GDM1 (cell line): ENCODE measurements around the gene MAL.
A peak's percentile ranks its signal among the peaks of the same experiment; 100 is the strongest.

Experiments
- DNase-seq: peaks from one replicate; lab custom pipeline; 2025; lab: John Stamatoyannopoulos, UW

MAL gene

DNA sequence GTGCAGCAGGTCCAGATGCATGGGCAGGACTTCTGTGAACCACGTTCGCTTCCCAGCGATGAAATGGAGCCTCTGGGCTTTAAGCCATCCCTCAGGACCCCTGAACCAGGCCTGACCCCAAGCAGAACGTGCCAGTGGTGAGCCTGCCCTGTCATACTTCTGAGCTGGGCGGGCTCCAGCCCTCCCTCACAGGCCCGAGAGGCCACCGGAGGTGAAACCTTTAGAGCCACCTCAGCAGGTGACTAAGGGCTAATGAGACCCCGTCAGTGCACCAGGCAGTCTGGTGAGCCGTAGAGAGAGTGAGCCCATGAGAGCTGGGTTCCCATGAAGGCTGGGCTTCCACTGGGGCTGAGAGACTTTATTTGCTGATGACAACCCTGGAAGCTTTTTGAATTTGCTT lies 8.9 kb upstream of the MAL start:
- no peak for DNase-seq

DNA sequence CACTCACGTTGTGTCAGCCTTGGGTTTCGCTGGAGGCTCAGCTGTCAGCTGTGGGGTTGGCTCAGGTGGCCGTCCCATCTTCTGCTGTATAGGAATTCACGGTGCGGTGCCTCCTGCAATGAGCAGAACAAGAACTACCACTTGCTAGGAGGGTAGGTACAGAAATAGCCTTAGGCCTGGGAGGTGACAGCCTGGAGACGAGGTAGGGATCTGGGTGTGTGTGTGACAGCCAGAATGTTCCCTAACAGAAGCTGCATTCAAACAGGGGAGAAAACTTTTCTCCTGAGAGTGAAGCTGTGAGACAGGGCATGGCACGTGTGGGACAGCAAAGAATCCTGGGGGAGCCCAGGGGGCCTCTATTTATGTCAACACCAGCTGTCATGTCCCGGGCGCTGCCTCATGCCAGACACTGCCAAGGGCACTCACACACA lies 8.4 kb upstream of the MAL start:
- no peak for DNase-seq

DNA sequence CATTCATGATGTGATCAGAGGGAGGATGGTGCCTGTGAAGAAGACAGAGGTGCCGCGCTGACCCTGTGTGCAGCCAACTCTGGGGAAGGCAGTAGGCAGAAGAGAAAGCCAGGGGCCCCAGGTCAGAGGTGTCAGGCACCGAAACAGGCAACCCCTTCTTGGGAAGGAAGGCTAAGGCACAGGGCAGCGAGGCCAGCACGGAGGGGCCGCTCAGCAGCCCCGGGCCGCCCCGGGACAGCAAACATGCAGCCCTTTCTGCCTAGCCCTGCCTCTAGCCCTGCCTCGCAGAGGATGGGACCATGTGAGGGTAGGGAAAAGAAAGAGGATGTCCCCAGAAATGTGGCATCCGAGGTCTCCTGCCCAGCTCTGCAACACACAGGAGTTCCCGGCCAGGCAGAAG lies 7.7 kb upstream of the MAL start:
- no peak for DNase-seq

DNA sequence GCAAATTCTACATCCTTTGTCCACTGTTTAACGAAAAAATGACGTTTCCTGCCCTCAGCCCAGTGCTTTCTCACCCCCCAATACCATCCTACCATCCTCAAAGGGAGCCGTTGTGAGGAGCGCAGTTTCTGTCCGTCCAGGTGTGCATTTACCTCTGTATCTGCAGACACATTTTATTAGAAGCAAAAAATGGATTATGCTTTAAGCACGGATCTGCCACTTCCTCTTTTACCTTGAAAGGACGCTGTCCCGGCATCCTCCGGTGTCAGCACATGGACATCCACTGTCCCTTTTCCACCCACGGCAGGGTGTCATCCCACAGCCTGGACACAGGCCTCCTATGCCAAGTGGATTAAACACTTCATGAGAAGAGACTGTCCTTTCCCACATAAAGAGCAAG lies 7.2 kb upstream of the MAL start:
- DNase-seq = no peak

DNA sequence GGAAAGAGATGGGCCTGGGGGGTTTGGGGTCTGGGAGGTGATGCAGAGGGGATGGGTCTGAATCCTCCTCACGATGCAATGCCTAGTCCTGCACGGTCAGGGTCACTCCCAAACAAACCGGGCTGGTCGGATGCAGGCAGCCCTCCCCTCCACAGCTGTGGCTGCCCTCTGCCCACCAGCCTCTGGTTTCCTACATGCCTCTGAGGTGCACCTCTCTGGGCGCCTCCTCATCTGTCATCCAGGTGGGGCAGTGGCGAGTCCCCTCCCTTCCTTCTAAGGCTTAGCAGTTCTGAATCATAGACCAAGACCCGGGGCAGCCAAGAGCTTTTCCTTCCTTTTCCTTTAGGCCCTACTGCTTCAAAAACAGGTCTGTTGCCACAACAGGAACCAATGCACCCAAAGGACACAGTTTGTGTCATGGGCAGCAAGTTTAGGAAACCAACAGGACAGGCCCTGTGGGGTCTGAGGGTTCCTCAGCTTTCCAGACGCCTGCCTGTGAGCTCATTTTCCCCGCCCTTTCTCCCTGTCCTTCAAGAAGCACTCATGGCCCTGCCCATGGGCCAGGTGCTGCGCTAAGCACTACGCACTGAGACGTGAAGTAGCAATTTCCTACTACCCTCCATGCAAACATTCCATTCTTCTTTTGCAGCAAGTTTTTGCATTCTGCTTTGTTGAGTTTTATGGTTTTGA lies 6.5 kb upstream of the MAL start:
- no peak for DNase-seq

DNA sequence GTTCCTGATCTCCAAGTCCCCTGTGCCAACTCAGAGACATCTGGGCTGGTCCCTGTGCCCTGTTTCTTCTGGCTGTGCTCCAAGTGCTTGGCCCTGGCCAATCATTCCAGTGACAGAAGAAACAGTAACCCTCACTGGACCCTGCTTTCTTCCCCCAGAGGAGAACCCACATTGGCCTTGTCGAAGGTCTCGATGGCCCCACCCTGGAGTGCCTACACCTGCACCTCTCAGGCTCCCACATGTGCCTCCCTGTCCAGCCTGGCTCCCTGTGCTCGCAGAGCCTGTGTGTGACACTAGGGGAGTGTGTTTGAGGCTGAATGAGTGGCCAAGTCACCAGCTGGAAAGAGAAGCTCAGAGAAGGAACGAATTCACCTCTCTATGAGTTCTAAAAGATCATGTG lies 5.9 kb upstream of the MAL start:
- no peak for DNase-seq

DNA sequence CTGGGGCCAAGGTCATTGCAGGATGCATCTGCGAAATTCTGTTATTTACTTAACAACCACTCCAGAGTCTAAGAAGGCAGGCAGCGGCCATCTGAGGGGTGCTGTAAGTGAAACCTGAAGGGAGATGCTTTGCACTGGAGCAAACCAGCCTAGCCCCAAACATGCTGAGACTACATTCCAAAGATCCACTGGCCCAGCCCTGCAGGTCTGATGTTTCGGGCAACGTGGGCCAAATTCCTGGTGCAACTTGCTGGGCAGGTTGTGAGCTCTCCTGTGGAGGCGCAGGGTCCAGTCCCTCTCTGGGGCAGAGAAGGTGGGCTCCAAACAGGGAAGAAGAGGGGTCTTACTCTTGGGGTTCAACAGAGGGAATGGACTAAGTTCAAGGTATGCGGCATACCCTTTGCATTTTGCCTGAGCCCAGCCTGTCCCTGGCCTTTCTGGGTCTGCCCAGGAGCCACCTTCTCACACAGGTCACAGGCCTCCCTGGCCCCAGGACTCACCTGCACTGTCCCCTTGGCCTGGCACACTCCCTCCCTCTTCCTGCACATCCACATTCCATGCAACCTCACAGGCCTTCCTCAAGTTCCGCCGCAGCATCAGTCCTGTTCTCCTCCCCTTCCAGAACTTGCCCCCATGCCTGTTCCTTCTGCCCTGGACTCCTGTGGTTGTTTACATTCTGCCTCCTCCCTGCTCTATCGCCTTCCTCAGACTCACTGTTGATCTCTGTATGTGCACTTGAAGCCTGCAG lies 5.1 kb upstream of the MAL start:
- no peak for DNase-seq

DNA sequence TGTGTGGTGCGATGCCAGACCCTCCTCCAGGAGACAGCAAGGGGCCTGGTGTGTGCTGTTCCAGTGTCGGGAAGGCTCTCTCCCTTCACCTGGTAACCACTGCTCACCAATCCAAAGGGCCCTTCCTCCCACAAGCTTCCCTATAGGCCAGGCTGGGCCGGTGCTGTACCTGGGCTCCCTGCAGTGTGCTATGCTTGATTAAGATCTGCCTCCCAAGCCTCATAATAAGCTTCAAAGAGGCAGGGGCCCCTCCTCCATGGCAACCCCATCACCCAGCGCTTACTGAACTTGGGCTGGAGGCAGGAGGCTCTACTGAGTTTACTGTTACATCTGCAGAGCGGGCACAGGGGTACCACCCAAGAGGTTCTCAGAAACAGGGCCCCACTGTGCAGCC lies 4.5 kb upstream of the MAL start:
- no peak for DNase-seq

DNA sequence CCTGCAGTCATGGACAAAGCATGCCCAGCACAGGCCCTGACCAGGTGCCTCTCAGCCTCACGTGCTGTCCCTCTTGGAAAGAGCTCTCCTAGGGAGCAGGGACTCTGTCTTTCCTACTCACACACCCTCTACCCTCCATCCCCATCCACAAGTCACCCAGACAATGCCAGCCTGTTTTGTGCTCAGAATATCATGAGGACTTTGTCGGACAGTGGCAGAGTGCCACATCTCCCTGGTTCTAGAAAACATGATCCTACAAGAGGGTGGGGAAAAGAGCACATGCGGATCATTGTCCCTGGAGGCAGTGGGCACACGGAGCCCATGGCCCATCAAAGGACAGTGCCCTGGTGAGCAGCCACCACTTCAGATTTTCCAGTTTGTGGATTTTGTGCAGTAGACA lies 3.7 kb upstream of the MAL start:
- DNase-seq = no peak

DNA sequence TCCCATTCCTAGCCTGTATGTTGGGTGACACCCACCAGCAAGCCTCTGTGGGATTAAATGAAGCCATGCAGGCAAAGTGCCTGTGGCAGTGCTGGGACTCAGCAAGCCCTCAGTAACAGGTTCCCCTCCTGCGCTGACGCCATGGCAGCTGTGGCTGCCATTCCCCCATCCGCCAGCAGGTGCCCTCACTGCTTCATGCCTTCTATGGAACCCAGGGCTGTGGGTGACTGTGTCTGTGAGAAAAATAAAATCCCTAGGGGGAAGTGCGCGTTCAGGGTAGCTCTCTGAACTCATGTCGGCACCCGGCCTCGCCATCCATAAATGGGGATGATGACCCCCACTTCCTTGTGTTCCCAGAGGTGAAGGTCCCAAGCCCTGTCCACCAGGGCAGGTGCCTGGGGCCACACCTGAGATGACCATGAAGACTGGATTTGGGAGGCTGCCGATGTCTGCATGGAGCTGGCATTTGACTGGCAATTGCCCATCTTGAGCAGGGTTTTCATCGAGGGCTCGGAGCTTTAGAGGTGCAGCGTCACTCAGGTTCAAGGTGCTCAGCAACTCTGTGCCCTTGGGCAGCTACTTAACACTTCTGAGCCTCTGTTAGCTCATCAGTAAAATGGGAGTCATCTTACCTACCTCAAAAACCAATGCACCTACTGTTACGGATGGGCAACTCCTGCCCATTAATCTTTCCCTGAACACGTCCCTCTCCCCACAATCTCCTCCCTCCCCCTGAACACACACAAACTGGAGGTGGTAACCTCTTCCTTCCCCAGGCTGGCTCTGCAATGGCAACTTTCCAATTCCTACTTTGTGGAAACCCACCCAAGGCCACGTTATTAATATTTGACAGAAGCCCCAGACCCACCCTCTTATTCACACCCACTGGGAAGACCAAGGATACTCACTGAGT lies 2.9 kb upstream of the MAL start:
- DNase-seq = peak; percentile 62

DNA sequence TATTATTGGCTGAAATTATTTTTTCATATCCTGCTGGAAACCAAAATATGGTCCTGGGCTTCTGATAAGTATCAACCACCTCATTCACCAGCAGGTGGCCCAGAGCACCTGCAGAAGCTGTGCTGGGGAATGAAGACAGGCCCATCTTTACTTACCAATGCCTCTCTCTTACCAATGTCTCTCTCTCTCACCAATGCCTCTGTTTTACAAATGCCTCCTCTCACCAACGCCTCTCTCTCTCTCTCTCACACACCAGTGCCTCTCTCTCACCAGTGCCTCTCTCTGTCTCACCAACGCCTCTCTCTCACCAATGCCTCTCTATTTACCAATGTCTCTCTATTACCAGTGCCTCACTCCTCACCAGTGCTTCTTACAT lies 2.3 kb upstream of the MAL start:
- DNase-seq = no peak

DNA sequence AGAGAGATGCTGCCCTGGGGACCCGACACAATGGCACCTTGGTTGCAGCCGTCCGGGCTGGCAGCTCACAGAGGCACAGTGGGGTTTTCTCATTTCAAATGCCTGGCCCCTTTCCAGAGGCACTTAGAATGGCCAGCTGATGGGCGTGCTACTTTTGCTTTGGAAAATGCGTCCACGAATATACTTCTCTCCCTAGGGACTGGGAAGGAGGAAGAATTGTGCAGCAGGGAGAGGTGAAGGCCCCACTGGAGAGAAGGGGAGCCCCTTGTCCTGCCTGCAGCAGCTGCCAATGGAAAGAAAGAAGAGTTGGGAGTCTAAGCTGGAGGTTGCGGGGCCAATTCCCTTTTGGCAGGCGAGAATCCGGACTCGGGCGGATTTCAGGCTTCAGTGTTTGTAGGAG lies 1.1 kb upstream of the MAL start:
- DNase-seq = no peak

DNA sequence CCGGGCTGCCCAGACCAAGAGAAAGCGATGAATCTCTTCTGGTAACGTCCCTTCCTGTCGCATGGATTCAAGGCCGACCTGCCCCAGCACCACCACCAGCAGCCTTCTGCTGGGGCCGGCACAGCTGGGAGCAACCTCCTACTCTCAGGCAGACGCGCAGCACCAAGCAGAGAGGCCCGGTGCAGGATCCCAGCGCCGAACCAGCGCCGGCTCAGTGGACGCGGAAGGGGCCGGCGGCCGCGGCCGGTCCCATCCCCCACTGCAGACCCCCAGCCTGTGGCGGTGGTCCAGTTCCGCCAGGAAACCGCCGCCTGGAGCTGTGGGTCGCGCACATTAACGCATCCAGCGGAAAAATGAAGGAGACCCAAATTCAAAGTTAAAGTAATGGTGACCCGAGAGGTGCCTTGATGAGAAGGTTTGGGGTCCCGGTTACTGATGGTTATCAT lies 525 bp upstream of the MAL start:
- DNase-seq = no peak

DNA sequence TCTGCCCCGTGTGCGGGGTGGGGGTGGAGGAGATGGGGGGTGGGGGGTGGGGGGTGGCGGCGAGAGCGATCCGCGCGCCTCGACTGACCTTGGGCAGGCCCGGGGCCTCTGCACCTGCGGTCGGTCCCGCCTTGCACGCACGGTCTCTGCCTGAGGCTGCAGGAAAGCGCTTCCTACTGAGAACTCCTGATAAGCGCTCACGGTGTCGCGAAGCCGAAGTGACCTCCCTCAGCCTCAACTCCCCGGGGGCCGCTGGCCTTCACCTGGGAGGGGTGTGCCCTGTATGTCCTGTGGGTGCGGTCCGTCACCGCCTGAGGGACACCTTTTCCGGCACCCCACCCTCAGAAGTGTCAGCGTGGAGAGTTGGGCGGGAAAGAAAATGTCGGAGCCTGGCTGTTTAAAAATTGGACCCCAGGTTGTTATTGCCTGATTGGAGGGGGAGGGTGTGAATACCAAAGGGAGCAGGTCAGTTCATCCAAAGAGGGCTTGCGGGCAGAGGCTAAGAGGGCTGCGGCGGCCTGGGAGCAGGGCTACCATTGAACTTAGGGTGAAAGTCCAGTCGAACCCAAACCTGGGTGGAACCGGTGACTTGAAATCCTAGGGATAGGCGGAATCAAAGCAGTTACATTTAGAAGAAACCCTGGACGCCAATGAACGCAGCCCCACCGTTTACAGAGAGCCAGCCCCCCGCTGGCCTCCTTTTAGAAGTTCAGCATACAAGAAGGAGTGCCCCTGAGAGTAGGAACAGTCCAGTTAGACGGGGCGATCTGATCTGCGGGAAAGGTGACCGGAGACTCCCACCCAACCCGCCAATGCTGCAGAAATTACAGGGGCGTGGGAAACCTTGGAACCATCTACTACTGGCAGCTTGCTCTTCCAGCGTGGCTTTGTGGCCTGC lies 1.2 kb downstream of the MAL start:
- DNase-seq = no peak

DNA sequence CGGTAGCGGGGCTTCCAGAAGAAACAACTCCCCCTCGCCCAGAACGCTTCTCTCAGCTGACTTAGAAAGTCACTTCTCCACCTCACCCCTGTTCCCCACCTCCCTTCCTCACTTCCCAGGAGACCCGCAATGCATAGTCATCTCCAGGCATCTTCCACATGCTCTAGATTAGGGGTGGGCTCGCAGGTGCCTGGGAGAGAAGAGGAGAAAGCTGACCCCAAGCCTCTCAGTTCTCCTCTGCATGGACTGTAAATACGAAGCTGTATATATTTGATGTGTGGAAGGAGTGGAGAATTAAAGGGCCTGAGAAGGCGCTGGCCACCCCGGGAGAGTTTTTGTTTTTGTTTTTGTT lies 1.8 kb downstream of the MAL start:
- no peak for DNase-seq

DNA sequence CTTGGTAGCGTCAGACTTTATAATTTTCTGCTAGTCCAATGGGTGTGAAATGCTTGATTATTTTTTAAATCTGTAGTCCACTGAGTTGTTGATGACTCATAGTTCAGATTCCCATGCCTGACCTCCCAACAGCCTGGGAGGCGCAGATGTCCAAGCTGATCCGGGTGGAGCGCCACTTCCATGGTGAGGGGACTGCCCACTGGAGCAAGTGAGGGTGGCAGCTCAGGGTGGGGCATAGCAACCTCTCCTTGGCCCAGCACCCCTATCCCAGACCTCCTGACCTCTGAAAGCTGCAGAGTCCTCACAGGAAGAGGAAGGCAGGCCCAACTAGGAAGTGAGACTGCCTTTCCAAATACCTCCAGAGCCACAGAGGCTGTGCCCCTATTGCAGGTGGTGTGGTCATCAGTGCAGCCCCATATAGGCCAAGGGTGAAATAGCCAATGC lies 4.4 kb downstream of the MAL start:
- DNase-seq = no peak

DNA sequence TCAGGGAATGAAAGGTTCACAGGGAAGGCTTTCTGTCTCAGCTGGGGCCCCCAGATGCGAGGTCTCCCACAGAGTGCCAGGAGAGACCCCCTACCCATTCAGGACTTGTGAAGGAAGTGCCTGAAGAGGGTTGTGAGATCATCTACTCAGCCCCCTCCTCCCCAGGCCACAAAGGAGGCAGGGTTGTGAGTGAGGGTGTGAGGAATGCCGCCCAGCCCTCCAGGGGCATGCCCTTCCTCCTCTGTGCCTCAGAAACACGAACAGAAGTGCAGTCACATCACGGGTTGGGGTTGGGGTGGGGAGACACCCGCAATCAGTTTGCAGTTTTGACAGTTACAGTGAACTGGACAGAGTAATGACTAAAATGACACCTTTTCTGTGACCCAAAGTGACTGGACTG lies 5.0 kb downstream of the MAL start:
- DNase-seq = no peak

DNA sequence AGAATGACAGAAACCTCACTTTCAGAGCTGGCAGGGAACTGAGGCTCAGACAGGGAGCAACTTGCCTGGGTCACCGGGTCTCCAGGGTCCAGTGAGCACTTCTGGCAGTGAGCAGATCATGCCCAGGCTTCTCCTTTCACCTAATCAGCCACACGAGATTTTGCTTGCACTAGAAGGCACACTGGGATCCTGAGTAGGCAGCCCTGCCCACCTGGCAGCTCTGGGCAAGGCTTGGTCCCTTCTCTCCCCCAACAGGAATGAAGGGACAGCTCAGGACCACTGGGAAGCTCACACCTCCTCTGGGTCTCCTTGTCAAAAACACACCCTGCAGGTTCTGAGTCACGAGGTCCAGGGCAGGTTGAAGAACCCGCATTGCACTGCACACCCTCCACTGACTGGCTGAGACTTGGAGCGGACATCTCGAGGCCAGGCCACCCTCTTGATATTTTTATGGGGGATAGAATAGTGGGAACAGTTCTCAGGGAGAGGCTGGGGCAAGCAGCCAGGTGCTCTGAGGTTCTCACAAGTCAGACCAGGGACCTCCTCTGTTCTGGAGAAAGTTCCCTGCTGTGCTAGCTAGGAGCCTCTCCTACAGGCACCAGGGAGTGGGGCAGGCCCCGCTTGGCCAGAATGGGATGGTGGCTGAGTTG lies 5.7 kb downstream of the MAL start:
- no peak for DNase-seq

DNA sequence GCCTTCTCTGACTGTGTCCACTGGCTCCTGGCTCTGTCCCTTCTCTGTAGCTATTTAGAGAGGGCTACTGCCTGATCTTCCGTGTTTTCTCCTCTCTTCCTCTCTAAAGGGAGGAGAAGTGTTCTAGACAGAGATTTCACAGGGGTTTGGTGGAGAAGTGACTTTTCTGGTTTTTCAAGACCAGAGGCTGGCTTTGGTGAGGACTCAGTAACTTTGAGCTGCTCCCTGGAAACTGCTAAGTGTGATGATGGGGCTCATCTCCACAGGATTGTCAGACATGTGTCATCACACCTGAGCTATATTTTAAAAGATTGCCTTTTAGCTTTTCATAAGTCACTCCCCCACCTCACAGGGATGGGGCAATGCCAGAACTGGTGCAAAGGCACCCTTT lies 6.2 kb downstream of the MAL start:
- no peak for DNase-seq

DNA sequence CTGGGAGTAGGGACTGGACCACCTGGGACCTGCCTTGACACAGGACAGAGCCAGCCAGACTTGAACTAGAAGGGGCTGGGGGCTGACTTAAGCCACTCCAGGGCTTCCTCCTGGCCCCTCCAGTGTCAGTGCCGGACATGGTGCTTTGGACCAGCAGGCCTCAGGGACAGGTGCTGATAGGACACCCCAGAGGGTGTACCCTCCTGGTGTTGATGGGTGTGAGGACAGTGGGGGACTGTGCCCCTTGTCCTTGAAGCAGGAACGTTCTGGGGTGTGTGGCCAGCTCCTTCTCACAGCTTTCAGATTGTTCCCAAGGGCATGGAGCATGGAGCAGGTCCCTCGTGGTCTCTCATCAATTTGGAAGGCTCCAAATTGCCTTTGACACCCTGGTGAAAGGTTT lies 6.8 kb downstream of the MAL start:
- no peak for DNase-seq

DNA sequence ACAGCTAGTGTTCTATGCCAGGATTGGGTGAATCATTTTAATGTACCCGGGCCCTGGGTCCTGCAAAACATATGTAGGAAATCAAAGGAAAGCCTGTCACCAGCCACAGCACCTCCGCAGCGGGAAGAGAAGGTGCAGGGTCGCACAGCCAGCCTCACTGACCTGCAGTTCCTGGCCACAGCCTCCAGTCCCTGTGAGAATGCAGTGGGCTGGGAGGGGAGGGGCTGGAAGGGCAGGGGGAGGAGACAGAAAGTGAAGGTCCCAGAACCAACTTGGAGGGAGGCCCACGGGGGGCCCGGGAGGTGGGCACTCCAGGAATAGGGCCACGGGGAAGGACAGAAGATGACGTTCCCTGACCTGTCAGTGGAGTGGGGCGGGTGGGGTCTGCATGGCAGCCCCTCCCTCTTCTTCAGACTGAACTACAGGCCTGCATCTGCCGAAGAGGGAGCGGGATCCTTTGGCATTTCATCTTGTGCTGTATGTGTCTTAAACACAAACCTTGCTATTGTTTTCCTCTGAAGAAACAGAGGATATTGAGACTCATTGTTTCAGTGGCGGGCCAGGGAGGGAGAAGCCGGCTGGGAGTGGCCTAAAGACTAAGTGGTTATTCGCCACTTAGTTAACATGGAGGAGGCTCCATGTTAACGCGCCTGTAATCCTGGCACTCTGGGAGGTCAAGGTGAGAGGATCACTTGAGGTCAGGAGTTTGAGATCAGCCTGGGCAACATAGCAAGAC lies 7.5 kb downstream of the MAL start:
- no peak for DNase-seq
